H9 (cell line): ENCODE results near the gene TRPM1. TPM values are rescaled to one million over a fixed set of nuclear protein-coding genes. Genes with fewer than 3 reads are reported as not detected.

Source experiments
- DNase-seq: peaks from one replicate; pipeline ENCODE4 v3.0.0-alpha.2; 2017
- H2AFZ ChIP-seq: one replicate; pipeline ENCODE4 v1.6.1; 2013; ENCODE audit warnings: mild to moderate bottlenecking, low read length, control low read depth, moderate library complexity
- H2AK5ac ChIP-seq: 2 replicates; pipeline ENCODE4 v1.6.1; 2013; ENCODE audit warnings: low read length, control low read depth, mixed read lengths; ENCODE audit not compliant: insufficient read length
- H2BK120ac ChIP-seq: one replicate; pipeline ENCODE4 v1.6.1; 2013; ENCODE audit warnings: low read depth, mild to moderate bottlenecking, low read length, control low read depth, inconsistent platforms; ENCODE audit not compliant: poor library complexity, severe bottlenecking
- H2BK12ac ChIP-seq: 2 replicates; pipeline ENCODE4 v1.6.1; 2013; ENCODE audit warnings: low read length, control low read depth, mixed read lengths, low read depth; ENCODE audit not compliant: insufficient read length
- H2BK15ac ChIP-seq: 2 replicates; pipeline ENCODE4 v1.6.1; 2013; ENCODE audit warnings: low read depth, low read length, control low read depth
- H2BK20ac ChIP-seq: one replicate; pipeline ENCODE4 v1.6.1; 2013; ENCODE audit warnings: low read depth, mild to moderate bottlenecking, low read length, control low read depth, inconsistent platforms; ENCODE audit not compliant: poor library complexity, severe bottlenecking
- H2BK5ac ChIP-seq: 2 replicates; pipeline ENCODE4 v1.6.1; 2013; ENCODE audit warnings: low read length, control low read depth, mixed read lengths; ENCODE audit not compliant: insufficient read length
- H3K14ac ChIP-seq: 2 replicates; pipeline ENCODE4 v1.6.1; 2013; ENCODE audit warnings: low read length, control low read depth; ENCODE audit not compliant: insufficient read depth
- H3K18ac ChIP-seq: 2 replicates; pipeline ENCODE4 v1.6.1; 2013; ENCODE audit warnings: low read depth, mild to moderate bottlenecking, mixed read lengths, low read length, control low read depth; ENCODE audit not compliant: insufficient read length
- H3K23ac ChIP-seq: 2 replicates; pipeline ENCODE4 v1.6.1; 2013; ENCODE audit warnings: low read length, control low read depth, mixed read lengths, low read depth; ENCODE audit not compliant: insufficient read length
- H3K23me2 ChIP-seq: 2 replicates; pipeline ENCODE4 v1.6.1; 2013; ENCODE audit warnings: low read depth, mild to moderate bottlenecking, mixed read lengths, low read length, control low read depth; ENCODE audit not compliant: insufficient read length, poor library complexity, severe bottlenecking
- H3K27ac ChIP-seq: 2 replicates; pipeline ENCODE4 v1.5.1; 2013; ENCODE audit warnings: low read length, control low read depth, mixed read lengths, low read depth; ENCODE audit not compliant: insufficient read length
- H3K27me3 ChIP-seq: 2 replicates; pipeline ENCODE4 v1.6.1; 2013; ENCODE audit warnings: low read length, control low read depth, inconsistent platforms; ENCODE audit not compliant: insufficient read depth
- H3K4ac ChIP-seq: 2 replicates; pipeline ENCODE4 v1.6.1; 2013; ENCODE audit warnings: low read depth, mild to moderate bottlenecking, control low read depth, inconsistent platforms, low read length, moderate library complexity
- H3K4me1 ChIP-seq: 2 replicates; pipeline ENCODE4 v1.6.1; 2013; ENCODE audit warnings: low read length, control low read depth, inconsistent platforms; ENCODE audit not compliant: insufficient read depth
- H3K4me2 ChIP-seq: 2 replicates; pipeline ENCODE4 v1.6.1; 2013; ENCODE audit warnings: low read length, control low read depth, mixed read lengths; ENCODE audit not compliant: insufficient read length, insufficient read depth
- H3K56ac ChIP-seq: 2 replicates; pipeline ENCODE4 v1.6.1; 2013; ENCODE audit warnings: low read depth, mild to moderate bottlenecking, mixed read lengths, low read length, control low read depth; ENCODE audit not compliant: insufficient read length
- H3K79me1 ChIP-seq: 2 replicates; pipeline ENCODE4 v1.6.1; 2013; ENCODE audit warnings: low read depth, mild to moderate bottlenecking, moderate library complexity, low read length, control low read depth, inconsistent platforms; ENCODE audit not compliant: insufficient read depth, poor library complexity, severe bottlenecking
- H3K79me2 ChIP-seq: 2 replicates; pipeline ENCODE4 v1.6.1; 2013; ENCODE audit warnings: low read length, control low read depth, inconsistent platforms; ENCODE audit not compliant: insufficient read depth
- H3K9ac ChIP-seq: 2 replicates; pipeline ENCODE4 v1.6.1; 2013; ENCODE audit warnings: low read length, control low read depth, mixed read lengths; ENCODE audit not compliant: insufficient read length; ENCODE audit errors: extremely low read depth
- H3K9me3 ChIP-seq: one replicate; pipeline ENCODE4 v1.6.1; 2013; ENCODE audit warnings: low read depth, low read length, inconsistent platforms; ENCODE audit not compliant: control insufficient read depth
- H3T11ph ChIP-seq: one replicate; pipeline ENCODE4 v1.6.1; 2013; ENCODE audit warnings: mild to moderate bottlenecking, low read length, control low read depth, inconsistent platforms
- H4K20me1 ChIP-seq: one replicate; pipeline ENCODE4 v1.6.1; 2013; ENCODE audit not compliant: control insufficient read depth, insufficient read length, insufficient read depth
- H4K5ac ChIP-seq: 2 replicates; pipeline ENCODE4 v1.6.1; 2013; ENCODE audit warnings: low read depth, mild to moderate bottlenecking, mixed read lengths, low read length, control low read depth; ENCODE audit not compliant: insufficient read length
- H4K8ac ChIP-seq: replicated peaks from 2 replicates; pipeline ENCODE4 v1.6.1; 2013; ENCODE audit warnings: low read length, control low read depth, mixed read lengths, low read depth; ENCODE audit not compliant: insufficient read length
- H4K91ac ChIP-seq: 2 replicates; pipeline ENCODE4 v1.6.1; 2013; ENCODE audit warnings: low read depth, mild to moderate bottlenecking, moderate library complexity, mixed read lengths, low read length, control low read depth; ENCODE audit not compliant: insufficient read length
- H3K27ac Mint-ChIP-seq, 3 experiments: 2 replicates in 2 of 3; 3 replicates in 1 of 3; pipeline ENCODE4 v1.8.0; 2020 to 2021; ENCODE audit warnings: mixed read lengths in 3 of 3, mild to moderate bottlenecking in 1 of 3, moderate library complexity in 1 of 3
- H3K27me3 Mint-ChIP-seq: 2 replicates; pipeline ENCODE4 v1.8.0; 2021; ENCODE audit warnings: low read depth, mild to moderate bottlenecking, moderate library complexity, mixed read lengths
- H3K36me3 Mint-ChIP-seq, 3 experiments: 2 replicates in 2 of 3; 3 replicates in 1 of 3; pipeline ENCODE4 v1.8.0; 2020 to 2021; ENCODE audit warnings: low read depth in 3 of 3, mixed read lengths in 3 of 3; ENCODE audit not compliant: insufficient read depth in 1 of 3
- H3K4me1 Mint-ChIP-seq, 2 experiments: 2 replicates each; pipeline ENCODE4 v1.8.0; 2020; ENCODE audit warnings: mixed read lengths in 2 of 2
- H3K4me3 Mint-ChIP-seq, 2 experiments: 2 replicates in 1 of 2; 3 replicates in 1 of 2; pipeline ENCODE4 v1.8.0; 2020 to 2021; ENCODE audit warnings: mild to moderate bottlenecking in 2 of 2, mixed read lengths in 2 of 2, moderate library complexity in 1 of 2
- H3K9me3 Mint-ChIP-seq, 2 experiments: 2 replicates in 1 of 2; 3 replicates in 1 of 2; pipeline ENCODE4 v1.8.0; 2020; ENCODE audit warnings: mild to moderate bottlenecking in 2 of 2, mixed read lengths in 2 of 2, moderate library complexity in 1 of 2
- WGBS: extraction: QIAGEN DNeasy Blood & Tissue Kit; methylation state at CpG from one replicate; pipeline ENCODE4 v1.1.7; 2013; ENCODE audit warnings: missing lambda C conversion rate, low lambda C conversion rate, mixed read lengths; ENCODE audit not compliant: insufficient read length; ENCODE audit errors: extremely low coverage; 5-methylcytosine and 5-hydroxymethylcytosine counted together
- total RNA-seq: library from RNA; stranded (reverse); gene quantifications from 2 replicates; pipeline ENCODE4 v1.2.1, GENCODE V29; 2021
- TF ChIP-seq, protein P1 (sequence below): fragments of 200-600 bp; sonication (generic); conservative IDR thresholded peaks from 3 replicates; pipeline ENCODE4 v1.8.0; 2021; ENCODE audit warnings: antibody characterized with exemption, mild to moderate bottlenecking

The TRPM1 gene
- total RNA-seq, 1 experiment from 2014 or later: not detected

DNA sequence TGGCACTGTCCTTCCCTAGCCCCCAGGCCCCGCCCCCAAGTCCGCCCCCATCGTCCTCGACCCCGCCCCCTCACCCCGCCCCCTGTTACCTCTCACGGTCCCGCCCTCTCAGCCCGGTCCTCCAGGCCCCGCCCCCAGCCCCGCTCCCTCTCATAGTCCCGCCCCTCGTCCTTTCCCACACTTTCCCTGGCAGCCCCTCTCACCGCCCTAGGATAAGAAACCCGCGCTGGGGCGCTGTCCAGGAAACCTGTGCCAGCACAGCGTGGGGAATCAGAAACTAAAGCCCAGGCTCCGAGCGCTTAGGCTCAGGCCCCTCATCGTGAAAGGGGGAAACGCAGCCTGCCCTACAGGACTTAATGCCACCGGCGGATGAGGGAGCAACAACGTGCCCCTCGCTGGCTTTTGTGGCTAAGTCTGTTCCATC is 20.9 kb downstream of the TRPM1 start:
- no peak overlapping the region for H3K27ac ChIP-seq
- Mint-ChIP-seq H3K36me3 (no peaks in the 10 kb centered on the region), H3K4me3 (peak overlapping the region in 1 of 2 experiments; percentile 24; a peak in 2 of 5 replicates), H3K9me3 (no peaks in the 10 kb centered on the region), H3K4me1 (peaks cover 63 to 64% of the 10 kb centered on the region in 2 experiments), H3K27ac (no peak overlapping the region; a peak in 1 of 7 replicates), H3K27me3 (peaks cover 12% of the 10 kb centered on the region)
- no peak overlapping the region for H4K8ac ChIP-seq
- H2BK20ac ChIP-seq: no peak overlapping the region
- no peaks in the 10 kb centered on the region for H3K79me2 ChIP-seq
- peak; percentile 91 for DNase-seq
- H4K91ac ChIP-seq: no peak overlapping the region
- H3K4me1 ChIP-seq: peaks cover 14% of the 10 kb centered on the region; the same call in 1 of the 2 replicates
- TF ChIP-seq, protein P1, sequence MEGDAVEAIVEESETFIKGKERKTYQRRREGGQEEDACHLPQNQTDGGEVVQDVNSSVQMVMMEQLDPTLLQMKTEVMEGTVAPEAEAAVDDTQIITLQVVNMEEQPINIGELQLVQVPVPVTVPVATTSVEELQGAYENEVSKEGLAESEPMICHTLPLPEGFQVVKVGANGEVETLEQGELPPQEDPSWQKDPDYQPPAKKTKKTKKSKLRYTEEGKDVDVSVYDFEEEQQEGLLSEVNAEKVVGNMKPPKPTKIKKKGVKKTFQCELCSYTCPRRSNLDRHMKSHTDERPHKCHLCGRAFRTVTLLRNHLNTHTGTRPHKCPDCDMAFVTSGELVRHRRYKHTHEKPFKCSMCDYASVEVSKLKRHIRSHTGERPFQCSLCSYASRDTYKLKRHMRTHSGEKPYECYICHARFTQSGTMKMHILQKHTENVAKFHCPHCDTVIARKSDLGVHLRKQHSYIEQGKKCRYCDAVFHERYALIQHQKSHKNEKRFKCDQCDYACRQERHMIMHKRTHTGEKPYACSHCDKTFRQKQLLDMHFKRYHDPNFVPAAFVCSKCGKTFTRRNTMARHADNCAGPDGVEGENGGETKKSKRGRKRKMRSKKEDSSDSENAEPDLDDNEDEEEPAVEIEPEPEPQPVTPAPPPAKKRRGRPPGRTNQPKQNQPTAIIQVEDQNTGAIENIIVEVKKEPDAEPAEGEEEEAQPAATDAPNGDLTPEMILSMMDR: no peak
- no peak overlapping the region for H2BK5ac ChIP-seq
- no peak overlapping the region for H3K18ac ChIP-seq
- H3K23me2 ChIP-seq: no peaks in the 10 kb centered on the region
- no peak overlapping the region for H2AK5ac ChIP-seq
- no peak overlapping the region for H3K23ac ChIP-seq
- no peak overlapping the region for H3T11ph ChIP-seq
- no peak overlapping the region for H2BK15ac ChIP-seq
- H3K14ac ChIP-seq: 0 out of 2 replicates have a peak overlapping the region, but pooled peaks have one; percentile 41
- no peaks in the 10 kb centered on the region for H3K9me3 ChIP-seq
- no peaks in the 10 kb centered on the region for H3K79me1 ChIP-seq
- H2BK12ac ChIP-seq: no peak overlapping the region
- no CpG with 5 or more reads among the region's 26 CpGs for WGBS
- H4K20me1 ChIP-seq: no peaks in the 10 kb centered on the region
- H3K4ac ChIP-seq: no peak overlapping the region
- no peak overlapping the region for H4K5ac ChIP-seq
- no peak overlapping the region for H3K56ac ChIP-seq
- H3K27me3 ChIP-seq: no peaks in the 10 kb centered on the region
- no peak overlapping the region for H3K9ac ChIP-seq
- H2BK120ac ChIP-seq: no peak overlapping the region
- H3K4me2 ChIP-seq: peak overlapping the region; percentile 62
- H2AFZ ChIP-seq: peak overlapping the region; percentile 63
